ENCODE data around the gene ZNF700.
"Not testable (repeated sequence)": the region's sequence is repeated elsewhere in the genome, so short reads cannot be mapped to it uniquely, and the experiment has no call there.

DNA sequence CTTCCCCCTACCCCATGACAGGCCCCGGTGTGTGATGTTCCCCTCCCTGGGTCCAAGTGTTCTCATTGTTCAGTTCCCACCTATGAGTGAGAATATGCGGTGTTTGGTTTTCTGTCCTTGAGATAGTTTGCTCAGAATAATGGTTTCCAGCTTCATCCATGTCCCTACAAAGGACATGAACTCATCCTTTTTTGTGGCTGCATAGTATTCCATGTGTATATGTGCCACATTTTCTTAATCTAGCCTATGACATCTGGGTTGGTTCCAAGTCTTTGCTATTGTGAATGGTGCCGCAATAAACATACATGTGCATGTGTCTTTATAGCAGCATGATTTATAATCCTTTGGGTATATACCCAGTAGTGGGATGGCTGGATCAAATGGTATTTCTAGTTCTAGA lies 13.5 kb downstream of the ZNF700 start:
- not testable (repeated sequence) for TF ChIP-seq POLR2A (IDR thresholded peaks at IDR 0.05; ENCODE audit: extremely low read depth, insufficient read length); MYC (IDR thresholded peaks at IDR 0.05; ENCODE audit: low read depth, low read length)
- TF ChIP-seq, protein P1, sequence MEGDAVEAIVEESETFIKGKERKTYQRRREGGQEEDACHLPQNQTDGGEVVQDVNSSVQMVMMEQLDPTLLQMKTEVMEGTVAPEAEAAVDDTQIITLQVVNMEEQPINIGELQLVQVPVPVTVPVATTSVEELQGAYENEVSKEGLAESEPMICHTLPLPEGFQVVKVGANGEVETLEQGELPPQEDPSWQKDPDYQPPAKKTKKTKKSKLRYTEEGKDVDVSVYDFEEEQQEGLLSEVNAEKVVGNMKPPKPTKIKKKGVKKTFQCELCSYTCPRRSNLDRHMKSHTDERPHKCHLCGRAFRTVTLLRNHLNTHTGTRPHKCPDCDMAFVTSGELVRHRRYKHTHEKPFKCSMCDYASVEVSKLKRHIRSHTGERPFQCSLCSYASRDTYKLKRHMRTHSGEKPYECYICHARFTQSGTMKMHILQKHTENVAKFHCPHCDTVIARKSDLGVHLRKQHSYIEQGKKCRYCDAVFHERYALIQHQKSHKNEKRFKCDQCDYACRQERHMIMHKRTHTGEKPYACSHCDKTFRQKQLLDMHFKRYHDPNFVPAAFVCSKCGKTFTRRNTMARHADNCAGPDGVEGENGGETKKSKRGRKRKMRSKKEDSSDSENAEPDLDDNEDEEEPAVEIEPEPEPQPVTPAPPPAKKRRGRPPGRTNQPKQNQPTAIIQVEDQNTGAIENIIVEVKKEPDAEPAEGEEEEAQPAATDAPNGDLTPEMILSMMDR (IDR thresholded peaks at IDR 0.05; ENCODE audit: low read depth, low read length) = not testable (repeated sequence)

All from NB4 (cell line).